Measurements from ENCODE around the gene DUSP11.
A peak's percentile ranks its signal among the peaks of the same experiment; 100 is the strongest.
"Not testable (repeated sequence)": the region's sequence is repeated elsewhere in the genome, so short reads cannot be mapped to it uniquely, and the experiment has no call there.

Gene DUSP11

GRCh38 chr2:73812635-73813034 lies 32.7 kb upstream of the DUSP11 start:
- H3K4me3 ChIP-seq (replicated peaks; ENCODE audit: insufficient read depth, low read length): no peak overlapping the region
- TF ChIP-seq SPI1 (IDR thresholded peaks at IDR 0.05; ENCODE audit: borderline replicate concordance, low read depth) (no peak), GABPA (IDR thresholded peaks at IDR 0.05; ENCODE audit: low read depth) (no peak), POLR2AphosphoS5 (IDR thresholded peaks at IDR 0.05; ENCODE audit: low read depth) (no peak), CTCF (IDR thresholded peaks at IDR 0.05; ENCODE audit: insufficient read depth, low read length) (no peak), REST (IDR thresholded peaks at IDR 0.05; ENCODE audit: insufficient replicate concordance, low read depth) (no peak)
- no peak for DNase-seq (ENCODE audit: low read depth in 1 of 2, low spot score in 1 of 2)
- H3K27ac ChIP-seq (replicated peaks): no peak overlapping the region
- H3K27me3 ChIP-seq (ENCODE audit: insufficient read depth, poor library complexity, severe bottlenecking): no peaks in the 10 kb centered on the region

- H3K27ac ChIP-seq (replicated peaks): no peak overlapping the region
- no peak overlapping the region for H3K4me3 ChIP-seq (replicated peaks; ENCODE audit: insufficient read depth, low read length)
- no peak for DNase-seq (ENCODE audit: low read depth in 1 of 2, low spot score in 1 of 2)
- TF ChIP-seq CTCF (IDR thresholded peaks at IDR 0.05; ENCODE audit: insufficient read depth, low read length) (no peak), SPI1 (IDR thresholded peaks at IDR 0.05; ENCODE audit: borderline replicate concordance, low read depth) (no peak), REST (IDR thresholded peaks at IDR 0.05; ENCODE audit: insufficient replicate concordance, low read depth) (no peak), POLR2AphosphoS5 (IDR thresholded peaks at IDR 0.05; ENCODE audit: low read depth) (no peak), GABPA (IDR thresholded peaks at IDR 0.05; ENCODE audit: low read depth) (no peak)
- H3K27me3 ChIP-seq (ENCODE audit: insufficient read depth, poor library complexity, severe bottlenecking): no peaks in the 10 kb centered on the region
Measured at GRCh38 chr2:73811878-73812277, 32.0 kb upstream of the DUSP11 start.

GRCh38 chr2:73783883-73784282 lies 4.0 kb upstream of the DUSP11 start, which contains the start of gene C2orf78:
Gene C2orf78, plus strand, starts transcription at chr2:73784183. Its CDS starts 127 bp downstream, at chr2:73784310.
- not testable (repeated sequence) for H3K27me3 ChIP-seq (ENCODE audit: insufficient read depth, poor library complexity, severe bottlenecking); DNase-seq (ENCODE audit: low read depth in 1 of 2, low spot score in 1 of 2); H3K27ac ChIP-seq (replicated peaks); H3K4me3 ChIP-seq (replicated peaks; ENCODE audit: insufficient read depth, low read length)

DNA sequence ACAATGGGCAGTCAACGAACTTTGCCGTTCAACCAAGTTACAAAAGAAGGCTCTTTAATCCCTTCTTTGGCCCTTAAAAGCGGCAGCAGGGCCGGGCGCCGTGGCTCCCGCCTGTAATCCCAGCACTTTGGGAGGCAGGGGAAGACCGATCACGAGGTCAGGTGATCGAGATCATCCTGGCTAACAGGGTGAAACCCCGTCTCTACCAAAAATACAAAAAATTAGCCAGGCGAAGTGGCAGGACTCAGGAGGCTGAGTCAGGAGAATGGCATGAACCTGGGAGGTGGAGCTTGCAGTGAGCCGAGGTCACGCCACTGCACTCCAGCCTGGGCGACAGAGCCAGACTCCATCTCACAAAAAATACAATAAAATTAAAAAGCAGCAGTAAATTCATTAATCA lies 3.5 kb upstream of the DUSP11 start:
- not testable (repeated sequence) for H3K27me3 ChIP-seq (ENCODE audit: insufficient read depth, poor library complexity, severe bottlenecking); H3K27ac ChIP-seq (replicated peaks); H3K4me3 ChIP-seq (replicated peaks; ENCODE audit: insufficient read depth, low read length); DNase-seq (ENCODE audit: low read depth in 1 of 2, low spot score in 1 of 2)

- TF ChIP-seq SPI1 (IDR thresholded peaks at IDR 0.05; ENCODE audit: borderline replicate concordance, low read depth) (no peak), GABPA (IDR thresholded peaks at IDR 0.05; ENCODE audit: low read depth) (no peak), POLR2AphosphoS5 (IDR thresholded peaks at IDR 0.05; ENCODE audit: low read depth) (no peak), CTCF (IDR thresholded peaks at IDR 0.05; ENCODE audit: insufficient read depth, low read length) (no peak), REST (IDR thresholded peaks at IDR 0.05; ENCODE audit: insufficient replicate concordance, low read depth) (no peak)
- Histone ChIP-seq H3K27me3 (ENCODE audit: insufficient read depth, poor library complexity, severe bottlenecking) (no peaks in the 10 kb centered on the region), H3K4me3 (replicated peaks; ENCODE audit: insufficient read depth, low read length) (no peak overlapping the region; the same call in 1 of the 2 replicates), H3K27ac (replicated peaks) (no peak overlapping the region)
- no peak for DNase-seq (ENCODE audit: low read depth in 1 of 2, low spot score in 1 of 2)
Measured at GRCh38 chr2:73780237-73780582, 307 bp upstream of the DUSP11 start.

GRCh38 chr2:73778867-73779466 lies 936 bp downstream of the DUSP11 start:
- DNase-seq (ENCODE audit: low read depth in 1 of 2, low spot score in 1 of 2); H3K27me3 ChIP-seq (ENCODE audit: insufficient read depth, poor library complexity, severe bottlenecking): not testable (repeated sequence)
- peak overlapping the region; percentile 73 for H3K27ac ChIP-seq (replicated peaks)
- H3K4me3 ChIP-seq (replicated peaks; ENCODE audit: insufficient read depth, low read length): peak overlapping the region; percentile 86

All from HL-60 (cell line).